Measurements from ENCODE around the gene SNX3.

The SNX3 gene

GRCh38 chr6:108168501-108169463, 92.1 kb downstream of the SNX3 start:
- no peak for DNase-seq

GRCh38 chr6:108168090-108168463, 92.8 kb downstream of the SNX3 start:
- no peak for DNase-seq

- no peak for DNase-seq
Observed at GRCh38 chr6:108167449-108168089, 93.3 kb downstream of the SNX3 start.

- DNase-seq, result no peak
Observed at GRCh38 chr6:108166664-108167448, 94.0 kb downstream of the SNX3 start.

- no peak for DNase-seq
Observed at GRCh38 chr6:108165714-108166663, 94.9 kb downstream of the SNX3 start, which contains the start of gene NR2E1. TSS of gene NR2E1 (plus strand) at chr6:108166022. CDS start at chr6:108166766, 744 bp downstream.

DNA sequence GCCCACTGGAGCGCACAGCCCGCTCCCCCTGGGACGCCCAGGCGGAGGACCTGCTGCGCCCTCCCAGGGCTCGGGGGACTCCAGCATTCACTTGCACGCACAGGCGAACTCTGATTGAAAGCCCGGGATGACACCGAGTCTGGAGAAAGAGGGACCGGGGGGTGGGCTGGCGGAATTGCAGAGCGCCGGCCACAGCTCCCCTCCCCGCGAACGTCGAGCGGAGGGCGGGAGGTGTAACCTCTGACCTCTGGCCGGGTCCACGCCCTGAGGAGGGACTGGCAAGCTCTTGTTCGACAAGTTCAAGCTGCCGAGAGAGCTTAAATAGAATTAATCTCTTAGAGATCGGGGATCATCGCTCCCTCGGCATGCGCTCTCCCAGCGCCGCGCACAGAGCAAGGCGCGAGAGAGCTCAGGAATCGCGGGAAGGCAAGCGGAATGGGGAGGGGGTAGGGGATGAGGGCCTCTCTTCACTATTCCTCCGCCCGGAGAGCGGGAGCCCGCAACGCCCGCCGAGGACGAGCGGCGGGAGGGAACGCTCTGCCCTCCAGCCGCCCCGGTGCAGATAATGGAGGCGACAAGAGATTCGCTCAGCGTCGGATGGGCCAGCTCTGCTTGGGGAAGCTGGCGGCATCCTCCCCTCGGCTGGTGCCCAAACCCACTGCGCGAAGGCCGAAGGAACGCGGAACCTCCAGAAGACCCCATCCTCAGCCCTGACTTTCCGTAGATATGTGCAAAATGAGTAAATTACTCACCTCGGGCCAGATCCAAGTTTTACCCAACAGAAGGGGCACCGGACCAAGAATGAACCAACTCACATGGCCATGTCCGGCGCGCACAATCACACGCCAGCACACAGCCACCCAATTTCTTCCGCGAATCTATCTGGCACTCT, 95.8 kb downstream of the SNX3 start:
- DNase-seq, result no peak

DNA sequence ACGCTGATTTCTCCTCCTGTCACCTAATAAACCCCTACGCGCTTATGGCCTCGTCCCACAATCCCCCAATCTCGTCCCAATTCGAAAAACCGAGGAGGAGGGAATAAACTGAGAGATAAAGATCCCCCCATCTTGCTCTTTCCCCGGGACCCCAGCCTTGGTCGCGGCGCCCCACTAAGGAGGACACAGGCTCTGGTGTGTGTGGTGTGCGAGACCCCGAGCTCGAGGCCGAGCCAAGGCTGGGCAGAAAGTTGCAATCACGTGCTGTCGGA, 96.4 kb downstream of the SNX3 start:
- DNase-seq, result no peak

DNA sequence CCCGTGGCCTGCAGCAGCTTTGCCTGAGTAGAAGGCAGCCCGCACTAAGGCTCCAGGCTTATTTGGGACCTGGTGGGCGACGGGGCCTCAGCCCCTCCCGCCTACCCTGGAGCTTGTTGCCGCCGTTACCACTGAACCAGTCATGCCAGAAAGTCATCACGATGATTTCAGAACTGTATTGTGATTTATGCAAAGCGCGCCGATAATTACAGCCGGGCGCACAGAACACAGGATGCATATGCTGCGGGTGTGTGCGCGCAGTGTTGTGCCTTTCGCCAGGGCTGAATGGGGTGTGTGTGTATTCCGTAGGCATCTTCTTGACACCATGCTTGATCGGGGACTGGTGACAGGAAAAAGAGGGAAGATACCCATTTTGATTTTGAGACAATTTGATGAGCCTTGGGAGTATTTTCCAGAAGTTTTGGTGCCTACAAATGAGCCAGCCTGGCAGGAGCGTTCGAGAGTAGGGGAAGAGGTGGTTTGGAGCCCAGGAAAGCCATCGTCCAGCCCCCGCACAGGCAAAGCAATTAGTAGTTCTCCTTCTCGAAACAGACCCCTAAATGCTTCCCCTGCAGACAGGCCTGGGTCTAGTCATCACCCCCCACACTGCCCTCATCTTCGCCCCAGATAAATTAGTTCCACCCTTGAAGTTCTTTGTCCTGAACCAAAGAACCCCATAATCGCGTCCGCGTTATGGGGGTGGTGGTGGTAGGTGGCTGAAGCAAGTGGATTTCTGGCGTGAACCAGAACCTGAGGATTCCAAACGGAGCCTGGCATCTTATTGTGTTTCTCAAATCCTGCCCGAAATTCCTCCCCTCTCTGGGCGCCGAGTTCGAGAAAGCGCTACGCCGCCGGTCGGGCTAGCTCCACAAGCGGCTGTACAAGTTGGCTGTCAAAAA, 96.9 kb downstream of the SNX3 start:
- no peak for DNase-seq

DNA sequence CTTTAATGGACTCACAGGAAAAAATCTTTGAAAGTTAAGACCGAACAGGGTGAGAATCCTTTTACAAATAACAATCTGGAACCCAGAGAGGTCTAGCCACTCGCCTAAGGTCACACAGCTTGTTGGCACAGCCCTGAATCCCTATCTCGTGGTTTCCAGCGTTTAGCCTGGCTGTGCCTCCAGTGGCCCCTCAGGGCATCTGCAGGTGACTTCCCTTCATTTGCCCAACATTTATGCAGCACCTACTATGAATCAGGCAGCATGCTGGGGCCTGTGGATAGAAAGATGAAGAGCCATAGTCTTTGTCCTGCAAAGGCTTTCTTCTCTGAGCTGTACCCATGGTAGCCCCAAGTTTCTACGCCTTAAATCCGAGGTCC, 97.6 kb downstream of the SNX3 start:
- DNase-seq, result no peak

- no peak for DNase-seq
Observed at GRCh38 chr6:108161724-108162282, 99.0 kb downstream of the SNX3 start.

All from CD4-positive, alpha-beta T cell treated with Interleukin-4 for 1 hour (primary cell).